ENCODE results near the gene RILP. TPM values are rescaled to one million over a fixed set of nuclear protein-coding genes. Genes with fewer than 3 reads are reported as not detected.

The RILP gene
- total RNA-seq, 3 donors from 2014 or later = 2.0 to 2.7 (median 2.3) TPM

- H3K4me1 Mint-ChIP-seq (ENCODE audit: low read depth) = peaks cover 18% of the 10 kb centered on the region
- no peaks in the 10 kb centered on the region for H3K36me3 Mint-ChIP-seq (ENCODE audit: insufficient read depth)
- no peaks in the 10 kb centered on the region for H3K27me3 Mint-ChIP-seq (ENCODE audit: low read depth)
- H3K4me3 Mint-ChIP-seq = no peak overlapping the region
- DNase-seq (no peak), ATAC-seq (no peak)
- no peaks in the 10 kb centered on the region for H3K9me3 Mint-ChIP-seq
Measured at GRCh38 chr17:1641065-1641403, 8.6 kb downstream of the RILP start.

- no peaks in the 10 kb centered on the region for H3K27me3 Mint-ChIP-seq (ENCODE audit: low read depth)
- no peak for ATAC-seq
- no peaks in the 10 kb centered on the region for H3K36me3 Mint-ChIP-seq (ENCODE audit: insufficient read depth)
- H3K4me1 Mint-ChIP-seq (ENCODE audit: low read depth) = peaks cover 13% of the 10 kb centered on the region
- H3K4me3 Mint-ChIP-seq = no peak overlapping the region
- no peak for DNase-seq
- no peaks in the 10 kb centered on the region for H3K9me3 Mint-ChIP-seq
Measured at GRCh38 chr17:1640329-1641064, 9.2 kb downstream of the RILP start.

GRCh38 chr17:1639549-1640180 lies 10.0 kb downstream of the RILP start:
- DNase-seq = no peak
- Mint-ChIP-seq H3K9me3 (no peaks in the 10 kb centered on the region), H3K4me1 (ENCODE audit: low read depth) (peaks cover 9% of the 10 kb centered on the region), H3K27me3 (ENCODE audit: low read depth) (no peaks in the 10 kb centered on the region), H3K4me3 (no peak overlapping the region), H3K36me3 (ENCODE audit: insufficient read depth) (no peaks in the 10 kb centered on the region)
- ATAC-seq = no peak

- Mint-ChIP-seq H3K9me3 (no peaks in the 10 kb centered on the region), H3K4me1 (ENCODE audit: low read depth) (peaks cover 1% of the 10 kb centered on the region), H3K27me3 (ENCODE audit: low read depth) (no peaks in the 10 kb centered on the region), H3K36me3 (ENCODE audit: insufficient read depth) (no peaks in the 10 kb centered on the region), H3K4me3 (no peak overlapping the region)
- DNase-seq = no peak
- no peak for ATAC-seq
Measured at GRCh38 chr17:1638624-1639300, 10.9 kb downstream of the RILP start.

- DNase-seq = no peak
- ATAC-seq = no peak
- Mint-ChIP-seq H3K36me3 (ENCODE audit: insufficient read depth) (no peaks in the 10 kb centered on the region), H3K4me1 (ENCODE audit: low read depth) (peaks cover 1% of the 10 kb centered on the region), H3K9me3 (no peaks in the 10 kb centered on the region), H3K4me3 (no peak overlapping the region), H3K27me3 (ENCODE audit: low read depth) (no peaks in the 10 kb centered on the region)
Measured at GRCh38 chr17:1638171-1638590, 11.5 kb downstream of the RILP start.

GRCh38 chr17:1636732-1637285 lies 12.9 kb downstream of the RILP start:
- Mint-ChIP-seq H3K36me3 (ENCODE audit: insufficient read depth) (no peaks in the 10 kb centered on the region), H3K9me3 (no peaks in the 10 kb centered on the region), H3K27me3 (ENCODE audit: low read depth) (no peaks in the 10 kb centered on the region), H3K4me3 (no peak overlapping the region), H3K4me1 (ENCODE audit: low read depth) (no peaks in the 10 kb centered on the region)
- no peak for ATAC-seq
- no peak for DNase-seq

- ATAC-seq = no peak
- H3K4me1 Mint-ChIP-seq (ENCODE audit: low read depth) = peaks cover under 1% of the 10 kb centered on the region
- no peaks in the 10 kb centered on the region for H3K27me3 Mint-ChIP-seq (ENCODE audit: low read depth)
- no peaks in the 10 kb centered on the region for H3K9me3 Mint-ChIP-seq
- DNase-seq = no peak
- H3K4me3 Mint-ChIP-seq = no peak overlapping the region
- no peaks in the 10 kb centered on the region for H3K36me3 Mint-ChIP-seq (ENCODE audit: insufficient read depth)
Measured at GRCh38 chr17:1635675-1636465, 13.8 kb downstream of the RILP start.

GRCh38 chr17:1634841-1635650 lies 14.6 kb downstream of the RILP start:
- Mint-ChIP-seq H3K9me3 (no peaks in the 10 kb centered on the region), H3K27me3 (ENCODE audit: low read depth) (no peaks in the 10 kb centered on the region), H3K36me3 (ENCODE audit: insufficient read depth) (no peaks in the 10 kb centered on the region), H3K4me3 (no peak overlapping the region), H3K4me1 (ENCODE audit: low read depth) (peaks cover 5% of the 10 kb centered on the region)
- ATAC-seq = no peak
- no peak for DNase-seq

- ATAC-seq = no peak
- peaks cover 4% of the 10 kb centered on the region for H3K27me3 Mint-ChIP-seq (ENCODE audit: low read depth)
- no peaks in the 10 kb centered on the region for H3K9me3 Mint-ChIP-seq
- no peak for DNase-seq
- H3K4me3 Mint-ChIP-seq = peak overlapping the region; percentile 74
- H3K4me1 Mint-ChIP-seq (ENCODE audit: low read depth) = peaks cover 19% of the 10 kb centered on the region
- H3K36me3 Mint-ChIP-seq (ENCODE audit: insufficient read depth) = no peaks in the 10 kb centered on the region
Measured at GRCh38 chr17:1630662-1631061, 19.0 kb downstream of the RILP start.

- peaks cover 4% of the 10 kb centered on the region for H3K27me3 Mint-ChIP-seq (ENCODE audit: low read depth)
Measured at GRCh38 chr17:1629504-1630310, 20.0 kb downstream of the RILP start.

GRCh38 chr17:1628856-1629503 lies 20.7 kb downstream of the RILP start:
- ATAC-seq (peak; percentile 81), DNase-seq (peak; percentile 80)
- Mint-ChIP-seq H3K4me3 (peak overlapping the region; percentile 85), H3K4me1 (ENCODE audit: low read depth) (peaks cover 19% of the 10 kb centered on the region), H3K9me3 (no peaks in the 10 kb centered on the region), H3K27me3 (ENCODE audit: low read depth) (peaks cover 4% of the 10 kb centered on the region), H3K36me3 (ENCODE audit: insufficient read depth) (no peaks in the 10 kb centered on the region)

More at GRCh38 chr17:1629504-1630310, 20.0 kb downstream of the RILP start:
- DNase-seq (peak; percentile 67), ATAC-seq (peak; percentile 13 to 30)
- Mint-ChIP-seq H3K36me3 (ENCODE audit: insufficient read depth) (no peaks in the 10 kb centered on the region), H3K9me3 (no peaks in the 10 kb centered on the region), H3K4me1 (ENCODE audit: low read depth) (peaks cover 19% of the 10 kb centered on the region), H3K4me3 (peak overlapping the region; percentile 74)

GRCh38 chr17:1627982-1628855 lies 21.4 kb downstream of the RILP start, which contains the start of gene SLC43A2:
Gene SLC43A2, minus strand, starts transcription at chr17:1628834. Its CDS starts 960 bp downstream, at chr17:1627874.
- no peaks in the 10 kb centered on the region for H3K9me3 Mint-ChIP-seq
- DNase-seq = peak; percentile 64

More at GRCh38 chr17:1627982-1628855, 21.4 kb downstream of the RILP start, which contains the start of gene SLC43A2:
- H3K4me1 Mint-ChIP-seq (ENCODE audit: low read depth) = peaks cover 19% of the 10 kb centered on the region
- peaks cover 4% of the 10 kb centered on the region for H3K27me3 Mint-ChIP-seq (ENCODE audit: low read depth)
- H3K4me3 Mint-ChIP-seq = peak within 1 kb of the TSS; percentile 85
- no peaks in the 10 kb centered on the region for H3K36me3 Mint-ChIP-seq (ENCODE audit: insufficient read depth)
- peak; percentile 86 for ATAC-seq
